Transverse colon (tissue), 4 donors: ENCODE measurements around the gene C3orf52. TPM values are rescaled to one million over a fixed set of nuclear protein-coding genes. Genes with fewer than 3 reads are reported as not detected.

Source experiments
- DNase-seq: peaks from one replicate; pipeline ENCODE4 v3.0.0-alpha.2; 2019
- H3K27ac ChIP-seq, 4 donors: fragments of 200-600 bp; sonication (generic); 2 replicates each; pipeline ENCODE4 v1.5.1; 2016 to 2018; ENCODE audit warnings: inconsistent platforms in 4 of 4
- H3K27me3 ChIP-seq: fragments of 200-600 bp; sonication (generic); 2 replicates; pipeline ENCODE4 v1.5.1; 2017; ENCODE audit warnings: inconsistent platforms
- H3K36me3 ChIP-seq, 4 donors: fragments of 200-600 bp; sonication (generic); 2 replicates each; pipeline ENCODE4 v1.5.1; 2017 to 2019; ENCODE audit warnings: inconsistent platforms in 4 of 4
- H3K4me1 ChIP-seq, 4 donors: fragments of 200-600 bp; sonication (generic); 2 replicates each; pipeline ENCODE4 v1.5.1; 2017 to 2020; ENCODE audit warnings: inconsistent platforms in 4 of 4
- H3K4me3 ChIP-seq, 4 donors: fragments of 200-600 bp; sonication (generic); 1 replicate in 1 of 4; 2 replicates in 3 of 4; pipeline versions ENCODE4 v1.5.1 to v1.6.1; 2017 to 2019; ENCODE audit warnings: inconsistent platforms in 4 of 4
- H3K9me3 ChIP-seq, 2 donors: fragments of 200-600 bp; sonication (generic); 2 replicates each; pipeline ENCODE4 v1.5.1; 2017 to 2019; ENCODE audit warnings: inconsistent platforms in 2 of 2
- EP300 ChIP-seq: sonication (generic); formaldehyde crosslinking; IDR thresholded peaks from one replicate; pipeline ENCODE4 v1.6.1; 2017; ENCODE audit warnings: antibody characterized with exemption, low read depth
- POLR2A ChIP-seq: fragments of 450-650 bp; IDR thresholded peaks from one replicate; pipeline ENCODE4 v1.6.1; 2016; ENCODE audit warnings: antibody characterized with exemption, mild to moderate bottlenecking, moderate library complexity
- POLR2AphosphoS5 ChIP-seq, 3 donors: sonication (generic); formaldehyde crosslinking; IDR thresholded peaks; one replicate each; pipeline ENCODE4 v1.6.1; 2016; ENCODE audit warnings: antibody characterized with exemption in 3 of 3
- WGBS, 2 donors: methylation state at CpG; one replicate each; pipeline ENCODE4 v1.1.5; 2018; ENCODE audit warnings: low coverage in 1 of 2; 5-methylcytosine and 5-hydroxymethylcytosine counted together
- in situ Hi-C, 4 donors: fragments of 200-750 bp; cut with MboI; loops; one replicate each; pipeline versions ENCODE4 v1.15.0 to v1.15.1; 2017; ENCODE audit warnings: low sequenced_read_pairs in 3 of 4, low pct_ligation_motif_present in 1 of 4, low pct_unique_long_range_greater_than_20kb in 1 of 4
- intact Hi-C: fragments of 100-400 bp; cut with DNase I; formaldehyde crosslinking; loops from one replicate; pipeline ENCODE4 v1.15.1; 2023; ENCODE audit warnings: low total_unique reads
- total RNA-seq, 4 donors: library from RNA; depleted of rRNA; stranded (reverse); fragments of >200 nt; gene quantifications; one replicate each; pipeline ENCODE4 v1.1.0, GENCODE V29; 2016
- TF ChIP-seq, protein P1 (sequence below), 5 experiments: fragments of 200-600 bp in 3 of 5; fragments of 450-650 bp in 2 of 5; sonication (generic) in 3 of 5; IDR thresholded peaks; 1 replicate in 2 of 5; 2 replicates in 3 of 5; pipeline ENCODE4 v1.5.1; 2016 to 2017; ENCODE audit warnings: antibody characterized with exemption in 5 of 5, inconsistent platforms in 3 of 5, mild to moderate bottlenecking in 2 of 5, moderate library complexity in 1 of 5

The C3orf52 gene
- total RNA-seq, 4 donors from 2014 or later, result 26.9 to 65.7 (median 47.1) TPM

- no peak for TF ChIP-seq POLR2A
- TF ChIP-seq, protein P1, sequence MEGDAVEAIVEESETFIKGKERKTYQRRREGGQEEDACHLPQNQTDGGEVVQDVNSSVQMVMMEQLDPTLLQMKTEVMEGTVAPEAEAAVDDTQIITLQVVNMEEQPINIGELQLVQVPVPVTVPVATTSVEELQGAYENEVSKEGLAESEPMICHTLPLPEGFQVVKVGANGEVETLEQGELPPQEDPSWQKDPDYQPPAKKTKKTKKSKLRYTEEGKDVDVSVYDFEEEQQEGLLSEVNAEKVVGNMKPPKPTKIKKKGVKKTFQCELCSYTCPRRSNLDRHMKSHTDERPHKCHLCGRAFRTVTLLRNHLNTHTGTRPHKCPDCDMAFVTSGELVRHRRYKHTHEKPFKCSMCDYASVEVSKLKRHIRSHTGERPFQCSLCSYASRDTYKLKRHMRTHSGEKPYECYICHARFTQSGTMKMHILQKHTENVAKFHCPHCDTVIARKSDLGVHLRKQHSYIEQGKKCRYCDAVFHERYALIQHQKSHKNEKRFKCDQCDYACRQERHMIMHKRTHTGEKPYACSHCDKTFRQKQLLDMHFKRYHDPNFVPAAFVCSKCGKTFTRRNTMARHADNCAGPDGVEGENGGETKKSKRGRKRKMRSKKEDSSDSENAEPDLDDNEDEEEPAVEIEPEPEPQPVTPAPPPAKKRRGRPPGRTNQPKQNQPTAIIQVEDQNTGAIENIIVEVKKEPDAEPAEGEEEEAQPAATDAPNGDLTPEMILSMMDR (IDR thresholded peaks at IDR 0.05), result no peak
- TF ChIP-seq EP300, result no peak
- TF ChIP-seq POLR2AphosphoS5 (IDR thresholded peaks at IDR 0.05), result no peak
- Histone ChIP-seq H3K4me3 (no peak overlapping the region), H3K9me3 (no peaks in the 10 kb centered on the region), H3K4me1 (peaks cover 0 to 8% (median 0%) of the 10 kb centered on the region in 4 donors), H3K27me3 (no peaks in the 10 kb centered on the region), H3K36me3 (no peaks in the 10 kb centered on the region), H3K27ac (no peak overlapping the region)
- in situ Hi-C loops, result loop anchor here in 2 of 4 donors (25.0 kb wide), 1 partner anchor 383 kb away; no protein-coding TSS in a partner anchor
- WGBS, 2 donors, result 53 to 71% methylated on average over 6 to 7 of the region's 7 CpGs
- intact Hi-C loops, result no loop called here
- no peak for DNase-seq
These were observed 42.9 kb downstream of the C3orf52 start for GRCh38 chr3:112128843-112129727.

GRCh38 chr3:112129925-112130637 lies 43.9 kb downstream of the C3orf52 start:
- Histone ChIP-seq H3K4me1 (peaks cover 0 to 8% (median 0%) of the 10 kb centered on the region in 4 donors), H3K27ac (no peak overlapping the region), H3K9me3 (no peaks in the 10 kb centered on the region), H3K4me3 (no peak overlapping the region), H3K36me3 (no peaks in the 10 kb centered on the region), H3K27me3 (no peaks in the 10 kb centered on the region)
- TF ChIP-seq POLR2A (no peak), POLR2AphosphoS5 (IDR thresholded peaks at IDR 0.05) (no peak), EP300 (no peak)
- TF ChIP-seq, protein P1 (IDR thresholded peaks at IDR 0.05), result no peak
- in situ Hi-C loops (loop anchor here in 2 of 4 donors (25.0 kb wide), 1 partner anchor 382 kb away; no protein-coding TSS in a partner anchor), intact Hi-C loops (no loop called here)
- 89 to 93% methylated on average over 3 to 4 of the region's 4 CpGs for WGBS, 2 donors
- no peak for DNase-seq

- H3K36me3 ChIP-seq, result no peaks in the 10 kb centered on the region
- no peak overlapping the region for H3K27ac ChIP-seq
- H3K4me3 ChIP-seq, result no peak overlapping the region
- in situ Hi-C loops (loop anchor here in 2 of 4 donors (25.0 kb wide), 1 partner anchor 382 kb away; no protein-coding TSS in a partner anchor), intact Hi-C loops (no loop called here)
- no peaks in the 10 kb centered on the region for H3K9me3 ChIP-seq
- TF ChIP-seq POLR2A (no peak), POLR2AphosphoS5 (IDR thresholded peaks at IDR 0.05) (no peak), EP300 (no peak)
- TF ChIP-seq, protein P1 (IDR thresholded peaks at IDR 0.05), result no peak
- 94% methylated on average over 3 of the region's 3 CpGs; no CpG with 5 or more reads in 1 of the 2 donors for WGBS, 2 donors
- no peak for DNase-seq
- H3K27me3 ChIP-seq, result no peaks in the 10 kb centered on the region
- H3K4me1 ChIP-seq, result peaks cover 0 to 8% (median 0%) of the 10 kb centered on the region in 4 donors
These were observed 44.4 kb downstream of the C3orf52 start for GRCh38 chr3:112130638-112130993.

- intact Hi-C loops, result no loop called here
- Histone ChIP-seq H3K4me1 (peaks cover 0 to 8% (median 0%) of the 10 kb centered on the region in 4 donors), H3K27ac (no peak overlapping the region), H3K4me3 (no peak overlapping the region), H3K27me3 (no peaks in the 10 kb centered on the region), H3K36me3 (no peaks in the 10 kb centered on the region), H3K9me3 (no peaks in the 10 kb centered on the region)
- TF ChIP-seq POLR2A, result no peak
- TF ChIP-seq, protein P1 (IDR thresholded peaks at IDR 0.05), result no peak
- in situ Hi-C loops, result loop anchor here in 2 of 4 donors (25.0 kb wide), 1 partner anchor 381 kb away; no protein-coding TSS in a partner anchor
- no peak for DNase-seq
- 85 to 96% methylated on average over 2 to 3 of the region's 3 CpGs for whole genome bisulfite sequencing, 2 donors
These were observed 44.9 kb downstream of the C3orf52 start for GRCh38 chr3:112131111-112131510.
